22Rv1 (cell line): ENCODE measurements around the gene TAF5L.

ENCODE experiments used
- H3K27ac ChIP-seq: fragments of 450-650 bp; 2 replicates; pipeline ENCODE4 v1.5.1; 2017
- CTCF ChIP-seq: fragments of 450-650 bp; IDR thresholded peaks from 2 replicates; pipeline ENCODE4 v1.5.1; 2017; ENCODE audit warnings: mild to moderate bottlenecking
- ZFX ChIP-seq: fragments of 450-650 bp; IDR thresholded peaks from 2 replicates; pipeline ENCODE4 v1.6.1; 2017; ENCODE audit warnings: antibody characterized with exemption, borderline replicate concordance

TAF5L gene

GRCh38 chr1:229547542-229547941 is 78.4 kb downstream of the TAF5L start:
- no peak overlapping the region for H3K27ac ChIP-seq
- TF ChIP-seq CTCF (no peak), ZFX (no peak)

GRCh38 chr1:229544587-229544986 is 81.3 kb downstream of the TAF5L start:
- no peak overlapping the region for H3K27ac ChIP-seq
- TF ChIP-seq CTCF (no peak), ZFX (no peak)
